ENCODE data around the gene GINS3.

- no peak for TF ChIP-seq ZSCAN23 (tag by site-specific recombination; IDR thresholded peaks at IDR 0.05)
- TF ChIP-seq CTCF (tag by site-specific recombination; IDR thresholded peaks at IDR 0.05): no peak
- TF ChIP-seq ZNF121 (tag by site-specific recombination; IDR thresholded peaks at IDR 0.05): no peak
- no peak for TF ChIP-seq ZNF10 (tag by site-specific recombination; IDR thresholded peaks at IDR 0.05)
- no peak for TF ChIP-seq SP2 (tag by site-specific recombination; IDR thresholded peaks at IDR 0.05)
- no peak for TF ChIP-seq ZBTB10 (tag by site-specific recombination; IDR thresholded peaks at IDR 0.05)
- TF ChIP-seq ZNF362 (tag by site-specific recombination; IDR thresholded peaks at IDR 0.05): no peak
- no peak for TF ChIP-seq ZNF174 (tag by site-specific recombination; IDR thresholded peaks at IDR 0.05)
- TF ChIP-seq ZNF530 (tag by site-specific recombination; IDR thresholded peaks at IDR 0.05; ENCODE audit: low read depth): no peak
- TF ChIP-seq REST (tag by site-specific recombination; IDR thresholded peaks at IDR 0.05): no peak
- TF ChIP-seq ZNF768 (tag by site-specific recombination; IDR thresholded peaks at IDR 0.05): no peak
- no peak for TF ChIP-seq ZNF707 (tag by site-specific recombination; IDR thresholded peaks at IDR 0.05)
- no peak for TF ChIP-seq ZNF394 (tag by site-specific recombination; IDR thresholded peaks at IDR 0.05; ENCODE audit: borderline replicate concordance)
- TF ChIP-seq BCL11A (tag by site-specific recombination; IDR thresholded peaks at IDR 0.05; ENCODE audit: low read depth): no peak
These were observed 52.0 kb downstream of the GINS3 start for GRCh38 chr16:58444265-58444664.

Data from HEK293 (cell line).